HepG2 (cell line): ENCODE measurements around the gene CXCR5. TPM values are rescaled to one million over a fixed set of nuclear protein-coding genes. Genes with fewer than 3 reads are reported as not detected.

ENCODE experiments used
- HES4 ChIP-seq: sonication (generic); formaldehyde crosslinking; IDR thresholded peaks from 2 replicates; pipeline ENCODE4 v1.9.0; 2021; ENCODE audit warnings: mild to moderate bottlenecking, missing genetic modification reagents, borderline replicate concordance
- KMT2B ChIP-seq: IDR thresholded peaks from 2 replicates; pipeline ENCODE4 v1.6.1; 2016; ENCODE audit warnings: missing genetic modification reagents, missing compliant biosample characterization
- MTERF4 ChIP-seq: sonication (generic); formaldehyde crosslinking; IDR thresholded peaks from 2 replicates; pipeline ENCODE4 v1.8.0; 2023; ENCODE audit warnings: mild to moderate bottlenecking, missing genetic modification reagents
- MTF1 ChIP-seq: sonication (generic); formaldehyde crosslinking; IDR thresholded peaks from 2 replicates; pipeline ENCODE4 v1.5.0; 2020; ENCODE audit warnings: missing genetic modification reagents
- RORA ChIP-seq: sonication (generic); formaldehyde crosslinking; IDR thresholded peaks from 2 replicates; pipeline ENCODE4 v1.5.0; 2020; ENCODE audit warnings: mild to moderate bottlenecking, missing genetic modification reagents, moderate library complexity
- SALL1 ChIP-seq: sonication (generic); formaldehyde crosslinking; IDR thresholded peaks from 2 replicates; pipeline ENCODE4 v1.8.0; 2022; ENCODE audit warnings: mild to moderate bottlenecking, missing genetic modification reagents
- U2AF2 ChIP-seq: fragments of 200-400 bp; formaldehyde crosslinking; IDR thresholded peaks from 2 replicates; pipeline ENCODE4 v1.6.1; 2017; ENCODE audit warnings: low read depth, mild to moderate bottlenecking, low read length
- ZNF407 ChIP-seq: sonication (generic); formaldehyde crosslinking; IDR thresholded peaks from one replicate; pipeline ENCODE4 v1.5.1; 2020; ENCODE audit warnings: mild to moderate bottlenecking, missing genetic modification reagents; ENCODE audit errors: not compliant biosample characterization
- ZNF788 ChIP-seq: sonication (generic); formaldehyde crosslinking; IDR thresholded peaks from 2 replicates; pipeline ENCODE4 v1.5.0; 2020; ENCODE audit warnings: mild to moderate bottlenecking, missing genetic modification reagents, borderline replicate concordance
- polyA plus RNA-seq, 8 experiments: library from polyadenylated mRNA; depleted of rRNA in 3 of 8; stranded (reverse) in 7 of 8; unstranded in 1 of 8; fragments of >200 nt; fragmentation: Illumina TruSeq in 4 of 8; extraction: Trizol in 4 of 8; gene quantifications; 2 replicates each; pipeline versions ENCODE4 v1.2.1 to v1.2.3, GENCODE V29; 2011 to 2016; ENCODE audit warnings: low read depth in 4 of 8, missing spikeins in 1 of 8, mixed read lengths in 1 of 8; ENCODE audit not compliant: insufficient read depth in 1 of 8
- total RNA-seq, 5 experiments: library from RNA; depleted of rRNA; stranded (reverse); fragments of >200 nt; fragmentation: Illumina TruSeq; extraction: Trizol; gene quantifications; 2 replicates each; pipeline ENCODE4 v1.2.3, GENCODE V29; 2016; ENCODE audit warnings: low read depth in 1 of 5
- TF ChIP-seq, protein P1 (sequence below): sonication (generic); formaldehyde crosslinking; IDR thresholded peaks from 2 replicates; pipeline ENCODE4 v1.9.0; 2021; ENCODE audit warnings: missing genetic modification reagents, borderline replicate concordance
- TF ChIP-seq, protein P2 (sequence below): sonication (generic); formaldehyde crosslinking; IDR thresholded peaks from 2 replicates; pipeline ENCODE4 v1.9.0; 2021; ENCODE audit warnings: mild to moderate bottlenecking, missing genetic modification reagents

The CXCR5 gene
- total and polyA plus RNA-seq, 2 of the 13 experiments (the other 11 are each of a cell fraction or from before 2014, with no cell fraction given), result not detected

DNA sequence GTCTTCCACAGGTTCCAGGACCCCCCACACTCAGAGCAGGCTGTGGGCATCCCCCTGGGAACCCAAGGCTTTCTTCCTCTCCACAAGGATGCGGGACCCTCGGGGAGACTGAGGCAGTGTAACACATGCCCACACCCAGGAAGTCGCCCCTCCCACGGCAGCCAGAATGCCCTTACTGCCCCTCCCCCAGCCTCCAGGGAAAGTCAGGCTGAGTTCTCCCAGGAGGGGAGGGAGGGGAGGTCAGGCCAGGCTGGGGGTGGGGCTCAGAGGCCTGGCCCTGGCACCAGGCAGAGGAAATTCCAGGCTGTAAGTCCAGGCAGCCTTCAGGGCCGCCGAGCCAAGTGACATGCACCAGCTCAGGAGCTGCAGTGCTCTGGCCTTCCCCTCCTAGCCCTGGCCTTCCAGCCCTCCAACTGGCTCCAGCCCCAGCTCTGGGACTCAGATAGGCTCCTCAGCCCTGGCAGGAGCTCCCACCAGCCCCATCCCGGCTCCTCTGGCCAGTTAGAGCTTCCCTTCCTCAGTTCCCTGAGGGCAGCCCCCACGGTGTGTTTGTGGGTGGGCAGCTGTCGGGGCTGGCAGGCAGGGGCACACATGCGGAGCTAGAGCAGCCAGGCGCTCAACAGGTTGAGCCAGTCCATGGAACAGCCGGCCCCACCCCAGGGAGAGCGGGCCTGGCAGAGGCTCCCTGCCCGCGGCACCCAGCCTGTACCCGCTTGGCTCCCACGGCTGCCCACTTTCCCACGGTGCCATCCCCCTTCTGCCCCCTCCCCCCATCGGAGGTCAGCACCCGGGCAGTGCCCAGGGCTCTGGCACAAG, 38.4 kb downstream of the CXCR5 start (continued):
- TF ChIP-seq MTF1, result no peak
- TF ChIP-seq, protein P1, sequence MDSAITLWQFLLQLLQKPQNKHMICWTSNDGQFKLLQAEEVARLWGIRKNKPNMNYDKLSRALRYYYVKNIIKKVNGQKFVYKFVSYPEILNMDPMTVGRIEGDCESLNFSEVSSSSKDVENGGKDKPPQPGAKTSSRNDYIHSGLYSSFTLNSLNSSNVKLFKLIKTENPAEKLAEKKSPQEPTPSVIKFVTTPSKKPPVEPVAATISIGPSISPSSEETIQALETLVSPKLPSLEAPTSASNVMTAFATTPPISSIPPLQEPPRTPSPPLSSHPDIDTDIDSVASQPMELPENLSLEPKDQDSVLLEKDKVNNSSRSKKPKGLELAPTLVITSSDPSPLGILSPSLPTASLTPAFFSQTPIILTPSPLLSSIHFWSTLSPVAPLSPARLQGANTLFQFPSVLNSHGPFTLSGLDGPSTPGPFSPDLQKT (CRISPR knock-in tag), result no peak
- TF ChIP-seq, protein P2, sequence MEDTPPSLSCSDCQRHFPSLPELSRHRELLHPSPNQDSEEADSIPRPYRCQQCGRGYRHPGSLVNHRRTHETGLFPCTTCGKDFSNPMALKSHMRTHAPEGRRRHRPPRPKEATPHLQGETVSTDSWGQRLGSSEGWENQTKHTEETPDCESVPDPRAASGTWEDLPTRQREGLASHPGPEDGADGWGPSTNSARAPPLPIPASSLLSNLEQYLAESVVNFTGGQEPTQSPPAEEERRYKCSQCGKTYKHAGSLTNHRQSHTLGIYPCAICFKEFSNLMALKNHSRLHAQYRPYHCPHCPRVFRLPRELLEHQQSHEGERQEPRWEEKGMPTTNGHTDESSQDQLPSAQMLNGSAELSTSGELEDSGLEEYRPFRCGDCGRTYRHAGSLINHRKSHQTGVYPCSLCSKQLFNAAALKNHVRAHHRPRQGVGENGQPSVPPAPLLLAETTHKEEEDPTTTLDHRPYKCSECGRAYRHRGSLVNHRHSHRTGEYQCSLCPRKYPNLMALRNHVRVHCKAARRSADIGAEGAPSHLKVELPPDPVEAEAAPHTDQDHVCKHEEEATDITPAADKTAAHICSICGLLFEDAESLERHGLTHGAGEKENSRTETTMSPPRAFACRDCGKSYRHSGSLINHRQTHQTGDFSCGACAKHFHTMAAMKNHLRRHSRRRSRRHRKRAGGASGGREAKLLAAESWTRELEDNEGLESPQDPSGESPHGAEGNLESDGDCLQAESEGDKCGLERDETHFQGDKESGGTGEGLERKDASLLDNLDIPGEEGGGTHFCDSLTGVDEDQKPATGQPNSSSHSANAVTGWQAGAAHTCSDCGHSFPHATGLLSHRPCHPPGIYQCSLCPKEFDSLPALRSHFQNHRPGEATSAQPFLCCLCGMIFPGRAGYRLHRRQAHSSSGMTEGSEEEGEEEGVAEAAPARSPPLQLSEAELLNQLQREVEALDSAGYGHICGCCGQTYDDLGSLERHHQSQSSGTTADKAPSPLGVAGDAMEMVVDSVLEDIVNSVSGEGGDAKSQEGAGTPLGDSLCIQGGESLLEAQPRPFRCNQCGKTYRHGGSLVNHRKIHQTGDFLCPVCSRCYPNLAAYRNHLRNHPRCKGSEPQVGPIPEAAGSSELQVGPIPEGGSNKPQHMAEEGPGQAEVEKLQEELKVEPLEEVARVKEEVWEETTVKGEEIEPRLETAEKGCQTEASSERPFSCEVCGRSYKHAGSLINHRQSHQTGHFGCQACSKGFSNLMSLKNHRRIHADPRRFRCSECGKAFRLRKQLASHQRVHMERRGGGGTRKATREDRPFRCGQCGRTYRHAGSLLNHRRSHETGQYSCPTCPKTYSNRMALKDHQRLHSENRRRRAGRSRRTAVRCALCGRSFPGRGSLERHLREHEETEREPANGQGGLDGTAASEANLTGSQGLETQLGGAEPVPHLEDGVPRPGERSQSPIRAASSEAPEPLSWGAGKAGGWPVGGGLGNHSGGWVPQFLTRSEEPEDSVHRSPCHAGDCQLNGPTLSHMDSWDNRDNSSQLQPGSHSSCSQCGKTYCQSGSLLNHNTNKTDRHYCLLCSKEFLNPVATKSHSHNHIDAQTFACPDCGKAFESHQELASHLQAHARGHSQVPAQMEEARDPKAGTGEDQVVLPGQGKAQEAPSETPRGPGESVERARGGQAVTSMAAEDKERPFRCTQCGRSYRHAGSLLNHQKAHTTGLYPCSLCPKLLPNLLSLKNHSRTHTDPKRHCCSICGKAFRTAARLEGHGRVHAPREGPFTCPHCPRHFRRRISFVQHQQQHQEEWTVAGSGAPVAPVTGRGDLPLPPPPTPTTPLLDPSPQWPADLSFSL (CRISPR knock-in tag), result no peak
- TF ChIP-seq U2AF2, result no peak
- no peak for TF ChIP-seq ZNF788 (CRISPR knock-in tag)
- no peak for TF ChIP-seq MTERF4 (CRISPR knock-in tag)
- TF ChIP-seq HES4 (CRISPR knock-in tag), result no peak
- no peak for TF ChIP-seq ZNF407
- no peak for TF ChIP-seq KMT2B (CRISPR knock-in tag)
- TF ChIP-seq SALL1, result no peak
- TF ChIP-seq RORA (CRISPR knock-in tag), result no peak
